ENCODE data around the gene SIGLEC5. TPM values are rescaled to one million over a fixed set of nuclear protein-coding genes. Genes with fewer than 3 reads are reported as not detected.

The SIGLEC5 gene
- total and polyA plus RNA-seq, 2 of the 13 experiments (the other 11 are each of a cell fraction or from before 2014, with no cell fraction given) = not detected

GRCh38 chr19:51590441-51590840 lies 39.8 kb downstream of the SIGLEC5 start (continued):
- TF ChIP-seq ZNF235 (CRISPR knock-in tag; IDR thresholded peaks at IDR 0.05; ENCODE audit: borderline replicate concordance) (no peak), CSRNP2 (CRISPR knock-in tag; conservative IDR thresholded peaks at IDR 0.05; ENCODE audit: low read depth) (no peak), MTF2 (CRISPR knock-in tag; IDR thresholded peaks at IDR 0.05; ENCODE audit: borderline replicate concordance) (no peak), POGZ (CRISPR knock-in tag; IDR thresholded peaks at IDR 0.05) (no peak), ZNF234 (CRISPR knock-in tag; conservative IDR thresholded peaks at IDR 0.05) (no peak)

DNA sequence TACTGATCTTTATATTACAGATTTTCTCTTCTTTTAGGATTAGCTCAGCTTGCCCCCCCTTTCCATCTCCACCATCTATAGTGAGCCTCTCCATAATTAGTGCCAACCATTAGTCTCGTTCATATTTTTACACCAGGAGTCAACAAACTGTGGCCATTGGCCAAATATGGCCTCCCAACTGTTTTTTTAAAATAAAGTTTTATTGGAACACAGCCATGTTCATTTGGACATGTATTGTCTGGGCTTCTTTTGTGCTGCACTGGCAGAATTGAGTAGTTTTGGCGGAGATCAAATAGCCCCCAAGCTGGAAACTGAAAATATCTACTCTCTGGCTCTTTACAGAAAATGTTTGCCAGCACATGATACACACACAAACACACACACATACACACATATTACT lies 40.7 kb downstream of the SIGLEC5 start:
- Histone ChIP-seq H3K4me1 (ENCODE audit: insufficient read depth, low read length) (peaks cover 6% of the 10 kb centered on the region; the same call in 1 of the 2 replicates), H4K20me1 (ENCODE audit: insufficient read depth, low read length) (no peaks in the 10 kb centered on the region), H3K9me3 (ENCODE audit: low read length) (peaks cover 3% of the 10 kb centered on the region; the same call in 1 of the 2 replicates), H3K27me3 (ENCODE audit: control insufficient read depth in 1 of 2, insufficient read depth in 2 of 2, low read length in 2 of 2) (no peaks in the 10 kb centered on the region; a peak in 1 of 5 replicates), H3K27ac (ENCODE audit: extremely low read length, insufficient read depth, low read length) (no peak overlapping the region), H3K4me3 (replicated peaks in 1 of 3; ENCODE audit: insufficient read depth in 1 of 3, low read depth in 2 of 3, low read length in 3 of 3) (no peak overlapping the region), H3K79me2 (ENCODE audit: insufficient read depth, low read length) (no peaks in the 10 kb centered on the region), H3K36me3 (replicated peaks in 1 of 2; ENCODE audit: control insufficient read depth in 1 of 2, insufficient read depth in 2 of 2, low read length in 2 of 2) (no peaks in the 10 kb centered on the region; a peak in 1 of 5 replicates), H2AFZ (ENCODE audit: low read length) (no peak overlapping the region), H3K4me2 (ENCODE audit: low read depth, low read length) (no peak overlapping the region), H3K9ac (ENCODE audit: insufficient read depth, low read depth, low read length) (no peak overlapping the region)
- ChIA-PET POLR2A (no interaction called here), CTCF (ENCODE audit: low intra/inter-chr PET ratio, low total read pairs) (no interaction called here)
- DNase-seq (ENCODE audit: low spot score) (no peak), ATAC-seq (no peak), FAIRE-seq (no peak)
- BruUV-seq (replicated peaks) = no TSS peak
- 51% methylated on average over 2 of the region's 2 CpGs for WGBS (ENCODE audit: low lambda C conversion rate)
- in situ Hi-C loops (cut with HindIII; ENCODE audit: extremely low pct_ligation_motif_present, low pct_unique_long_range_greater_than_20kb) (no loop called here), intact Hi-C loops (cut with micrococcal nuclease; ENCODE audit: unreplicated experiment) (no loop called here)
- TF ChIP-seq, protein P1, sequence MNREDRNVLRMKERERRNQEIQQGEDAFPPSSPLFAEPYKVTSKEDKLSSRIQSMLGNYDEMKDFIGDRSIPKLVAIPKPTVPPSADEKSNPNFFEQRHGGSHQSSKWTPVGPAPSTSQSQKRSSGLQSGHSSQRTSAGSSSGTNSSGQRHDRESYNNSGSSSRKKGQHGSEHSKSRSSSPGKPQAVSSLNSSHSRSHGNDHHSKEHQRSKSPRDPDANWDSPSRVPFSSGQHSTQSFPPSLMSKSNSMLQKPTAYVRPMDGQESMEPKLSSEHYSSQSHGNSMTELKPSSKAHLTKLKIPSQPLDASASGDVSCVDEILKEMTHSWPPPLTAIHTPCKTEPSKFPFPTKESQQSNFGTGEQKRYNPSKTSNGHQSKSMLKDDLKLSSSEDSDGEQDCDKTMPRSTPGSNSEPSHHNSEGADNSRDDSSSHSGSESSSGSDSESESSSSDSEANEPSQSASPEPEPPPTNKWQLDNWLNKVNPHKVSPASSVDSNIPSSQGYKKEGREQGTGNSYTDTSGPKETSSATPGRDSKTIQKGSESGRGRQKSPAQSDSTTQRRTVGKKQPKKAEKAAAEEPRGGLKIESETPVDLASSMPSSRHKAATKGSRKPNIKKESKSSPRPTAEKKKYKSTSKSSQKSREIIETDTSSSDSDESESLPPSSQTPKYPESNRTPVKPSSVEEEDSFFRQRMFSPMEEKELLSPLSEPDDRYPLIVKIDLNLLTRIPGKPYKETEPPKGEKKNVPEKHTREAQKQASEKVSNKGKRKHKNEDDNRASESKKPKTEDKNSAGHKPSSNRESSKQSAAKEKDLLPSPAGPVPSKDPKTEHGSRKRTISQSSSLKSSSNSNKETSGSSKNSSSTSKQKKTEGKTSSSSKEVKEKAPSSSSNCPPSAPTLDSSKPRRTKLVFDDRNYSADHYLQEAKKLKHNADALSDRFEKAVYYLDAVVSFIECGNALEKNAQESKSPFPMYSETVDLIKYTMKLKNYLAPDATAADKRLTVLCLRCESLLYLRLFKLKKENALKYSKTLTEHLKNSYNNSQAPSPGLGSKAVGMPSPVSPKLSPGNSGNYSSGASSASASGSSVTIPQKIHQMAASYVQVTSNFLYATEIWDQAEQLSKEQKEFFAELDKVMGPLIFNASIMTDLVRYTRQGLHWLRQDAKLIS (CRISPR knock-in tag; IDR thresholded peaks at IDR 0.05) = no peak
- TF ChIP-seq ZNF33A (CRISPR knock-in tag; IDR thresholded peaks at IDR 0.05; ENCODE audit: borderline replicate concordance) (no peak), NFYB (CRISPR knock-in tag; IDR thresholded peaks at IDR 0.05) (no peak), GTF3A (CRISPR knock-in tag; conservative IDR thresholded peaks at IDR 0.05) (no peak), ZFP62 (CRISPR knock-in tag; IDR thresholded peaks at IDR 0.05) (no peak)
